GM12892 (cell line): ENCODE measurements around the gene KNTC1.

ENCODE experiments used
- DNase-seq: peaks from one replicate; pipeline ENCODE4 v3.0.0; 2011; ENCODE audit not compliant: insufficient read length
- FAIRE-seq: peaks from 2 replicates; lab custom pipeline; 2011; peaks lifted over from hg19 to GRCh38; lab: Jason Lieb, UNC
- POLR2A ChIP-seq: IDR thresholded peaks from 2 replicates; pipeline ENCODE4 v1.6.1; 2011; ENCODE audit warnings: low read depth, low read length, control low read depth
- POLR2AphosphoS5 ChIP-seq: IDR thresholded peaks from 2 replicates; pipeline ENCODE4 v1.6.1; 2011; ENCODE audit warnings: low read depth, low read length, control low read depth
- TAF1 ChIP-seq: IDR thresholded peaks from 2 replicates; pipeline ENCODE4 v1.6.1; 2011; ENCODE audit warnings: low read depth, mild to moderate bottlenecking, control low read depth, low read length, borderline replicate concordance

The KNTC1 gene

DNA sequence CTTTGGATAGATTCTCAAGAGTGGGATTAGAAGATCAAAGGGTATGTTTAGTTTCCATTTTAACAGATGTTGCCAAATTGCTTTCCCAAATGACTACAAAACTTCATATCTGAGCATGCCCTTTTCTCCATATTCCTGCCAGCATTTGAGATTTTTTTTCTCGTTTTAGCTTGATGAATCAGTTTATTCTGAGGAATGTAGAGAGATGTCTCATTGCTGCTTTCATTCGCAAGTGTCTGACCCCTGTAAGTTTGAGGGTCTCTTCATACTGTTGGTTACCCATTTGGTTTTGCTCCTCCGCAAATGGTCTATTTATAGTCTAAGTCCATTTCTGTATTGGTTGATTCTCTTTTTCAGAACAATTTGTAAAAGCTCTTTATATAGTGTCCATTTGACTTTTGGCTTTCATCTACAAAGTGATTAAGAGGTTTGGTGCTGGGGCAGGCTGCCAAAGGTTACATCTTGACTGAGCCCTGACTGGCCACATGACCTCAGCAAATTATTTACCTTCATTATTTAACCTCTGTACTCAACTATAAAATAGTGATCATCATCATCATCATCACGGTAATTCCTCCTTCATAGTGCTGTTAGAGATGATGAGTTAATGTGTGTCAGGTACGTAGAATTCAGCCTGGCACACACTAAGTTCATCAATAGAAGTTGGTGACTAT lies 142.5 kb downstream of the KNTC1 start:
- FAIRE-seq (no peak), DNase-seq (no peak)
- TF ChIP-seq POLR2A (no peak), POLR2AphosphoS5 (no peak), TAF1 (no peak)

DNA sequence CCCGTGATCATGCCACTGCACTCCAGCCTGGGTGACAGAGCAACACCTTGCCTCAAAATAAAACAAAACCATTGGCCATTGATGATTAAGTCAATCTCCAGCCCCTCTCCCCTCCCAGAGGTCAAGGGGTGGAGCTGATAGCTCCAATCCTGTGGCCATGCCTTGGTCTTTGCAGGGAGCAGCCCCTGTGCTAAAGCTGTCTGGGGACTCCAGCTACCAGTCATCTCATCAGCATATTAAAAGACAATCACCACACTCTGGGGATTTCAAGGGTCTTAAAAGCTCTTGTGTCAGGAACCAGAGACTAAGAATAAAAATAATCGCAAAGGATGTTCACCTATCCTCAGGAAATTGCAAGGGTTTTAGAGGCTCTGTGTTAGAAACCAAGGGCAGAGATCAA lies 145.5 kb downstream of the KNTC1 start:
- FAIRE-seq, result no peak
- no peak for DNase-seq
- TF ChIP-seq POLR2AphosphoS5, result no peak
- TF ChIP-seq TAF1, result no peak
